ENCODE data around the gene AQP12B.

GRCh38 chr2:240663546-240664190 lies 19.0 kb downstream of the AQP12B start:
- TF ChIP-seq EZH2 (IDR thresholded peaks at IDR 0.05) = no peak
- no peak for TF ChIP-seq POLR2AphosphoS5 (IDR thresholded peaks at IDR 0.05; ENCODE audit: borderline replicate concordance, low read depth, low read length)
- no peak for TF ChIP-seq FOXP2 (optimal IDR thresholded peaks at IDR 0.05; ENCODE audit: control extremely low read depth, extremely low read length, insufficient read depth)
